Bladder microvascular endothelial cell (primary cell): ENCODE measurements around the gene MEIOC. TPM values are rescaled to one million over a fixed set of nuclear protein-coding genes. Genes with fewer than 3 reads are reported as not detected.

Experiments used
- total RNA-seq: library from RNA; depleted of rRNA; stranded (reverse); fragments of >200 nt; gene quantifications from 2 replicates; pipeline ENCODE4 v1.2.3, GENCODE V29; 2014

MEIOC gene
- total RNA-seq: under 0.01 TPM in 1 of 2 replicates, not detected in the other

GRCh38 chr17:44655983-44656710, at the start of gene MEIOC:
Gene MEIOC, plus strand, starts transcription at chr17:44656468. Its CDS starts 146 bp downstream, at chr17:44656614.

GRCh38 chr17:44689477-44690217, 33.4 kb downstream of the MEIOC start, which contains the start of gene CCDC43:
Gene CCDC43, minus strand, starts transcription at chr17:44689776. Its CDS starts 23 bp downstream, at chr17:44689753.

GRCh38 chr17:44708401-44709263, 52.4 kb downstream of the MEIOC start, which contains the start of gene DBF4B:
Gene DBF4B, plus strand, starts transcription at chr17:44708665. Its CDS starts 156 bp downstream, at chr17:44708821.

Other genes with a start within 250 kb of the MEIOC start
- gene GPATCH8, start 153.1 kb upstream of the MEIOC start, total RNA-seq: 7.6 and 22.1 TPM in 2 replicates
- 0.16 and 0.88 TPM in 2 replicates for gene FZD2, start 99.0 kb upstream of the MEIOC start, total RNA-seq
- gene CCDC43, start 33.3 kb downstream of the MEIOC start, total RNA-seq: 29.1 and 39.0 TPM in 2 replicates
- gene DBF4B, start 52.2 kb downstream of the MEIOC start, total RNA-seq: 4.5 and 5.8 TPM in 2 replicates
- under 0.01 and 0.13 TPM in 2 replicates for gene ADAM11, start 102.5 kb downstream of the MEIOC start, total RNA-seq
- 8.1 and 12.6 TPM in 2 replicates for gene GJC1, start 173.8 kb downstream of the MEIOC start, total RNA-seq
- gene HIGD1B, start 191.4 kb downstream of the MEIOC start, total RNA-seq: not detected in 2 replicates
- 144 and 266 TPM in 2 replicates for gene EFTUD2, start 243.0 kb downstream of the MEIOC start, total RNA-seq